ENCODE measurements around the gene MYO7A.

- TF ChIP-seq CREB1 (CRISPR knock-in tag; IDR thresholded peaks at IDR 0.05) (no peak), MAX (CRISPR knock-in tag; IDR thresholded peaks at IDR 0.05) (no peak)
- TF ChIP-seq, protein P1, sequence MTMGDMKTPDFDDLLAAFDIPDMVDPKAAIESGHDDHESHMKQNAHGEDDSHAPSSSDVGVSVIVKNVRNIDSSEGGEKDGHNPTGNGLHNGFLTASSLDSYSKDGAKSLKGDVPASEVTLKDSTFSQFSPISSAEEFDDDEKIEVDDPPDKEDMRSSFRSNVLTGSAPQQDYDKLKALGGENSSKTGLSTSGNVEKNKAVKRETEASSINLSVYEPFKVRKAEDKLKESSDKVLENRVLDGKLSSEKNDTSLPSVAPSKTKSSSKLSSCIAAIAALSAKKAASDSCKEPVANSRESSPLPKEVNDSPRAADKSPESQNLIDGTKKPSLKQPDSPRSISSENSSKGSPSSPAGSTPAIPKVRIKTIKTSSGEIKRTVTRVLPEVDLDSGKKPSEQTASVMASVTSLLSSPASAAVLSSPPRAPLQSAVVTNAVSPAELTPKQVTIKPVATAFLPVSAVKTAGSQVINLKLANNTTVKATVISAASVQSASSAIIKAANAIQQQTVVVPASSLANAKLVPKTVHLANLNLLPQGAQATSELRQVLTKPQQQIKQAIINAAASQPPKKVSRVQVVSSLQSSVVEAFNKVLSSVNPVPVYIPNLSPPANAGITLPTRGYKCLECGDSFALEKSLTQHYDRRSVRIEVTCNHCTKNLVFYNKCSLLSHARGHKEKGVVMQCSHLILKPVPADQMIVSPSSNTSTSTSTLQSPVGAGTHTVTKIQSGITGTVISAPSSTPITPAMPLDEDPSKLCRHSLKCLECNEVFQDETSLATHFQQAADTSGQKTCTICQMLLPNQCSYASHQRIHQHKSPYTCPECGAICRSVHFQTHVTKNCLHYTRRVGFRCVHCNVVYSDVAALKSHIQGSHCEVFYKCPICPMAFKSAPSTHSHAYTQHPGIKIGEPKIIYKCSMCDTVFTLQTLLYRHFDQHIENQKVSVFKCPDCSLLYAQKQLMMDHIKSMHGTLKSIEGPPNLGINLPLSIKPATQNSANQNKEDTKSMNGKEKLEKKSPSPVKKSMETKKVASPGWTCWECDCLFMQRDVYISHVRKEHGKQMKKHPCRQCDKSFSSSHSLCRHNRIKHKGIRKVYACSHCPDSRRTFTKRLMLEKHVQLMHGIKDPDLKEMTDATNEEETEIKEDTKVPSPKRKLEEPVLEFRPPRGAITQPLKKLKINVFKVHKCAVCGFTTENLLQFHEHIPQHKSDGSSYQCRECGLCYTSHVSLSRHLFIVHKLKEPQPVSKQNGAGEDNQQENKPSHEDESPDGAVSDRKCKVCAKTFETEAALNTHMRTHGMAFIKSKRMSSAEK (CRISPR knock-in tag; IDR thresholded peaks at IDR 0.05; ENCODE audit: borderline replicate concordance) = no peak
- TF ChIP-seq, protein P2, sequence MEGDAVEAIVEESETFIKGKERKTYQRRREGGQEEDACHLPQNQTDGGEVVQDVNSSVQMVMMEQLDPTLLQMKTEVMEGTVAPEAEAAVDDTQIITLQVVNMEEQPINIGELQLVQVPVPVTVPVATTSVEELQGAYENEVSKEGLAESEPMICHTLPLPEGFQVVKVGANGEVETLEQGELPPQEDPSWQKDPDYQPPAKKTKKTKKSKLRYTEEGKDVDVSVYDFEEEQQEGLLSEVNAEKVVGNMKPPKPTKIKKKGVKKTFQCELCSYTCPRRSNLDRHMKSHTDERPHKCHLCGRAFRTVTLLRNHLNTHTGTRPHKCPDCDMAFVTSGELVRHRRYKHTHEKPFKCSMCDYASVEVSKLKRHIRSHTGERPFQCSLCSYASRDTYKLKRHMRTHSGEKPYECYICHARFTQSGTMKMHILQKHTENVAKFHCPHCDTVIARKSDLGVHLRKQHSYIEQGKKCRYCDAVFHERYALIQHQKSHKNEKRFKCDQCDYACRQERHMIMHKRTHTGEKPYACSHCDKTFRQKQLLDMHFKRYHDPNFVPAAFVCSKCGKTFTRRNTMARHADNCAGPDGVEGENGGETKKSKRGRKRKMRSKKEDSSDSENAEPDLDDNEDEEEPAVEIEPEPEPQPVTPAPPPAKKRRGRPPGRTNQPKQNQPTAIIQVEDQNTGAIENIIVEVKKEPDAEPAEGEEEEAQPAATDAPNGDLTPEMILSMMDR (IDR thresholded peaks at IDR 0.05) = no peak
- TF ChIP-seq, protein P3, sequence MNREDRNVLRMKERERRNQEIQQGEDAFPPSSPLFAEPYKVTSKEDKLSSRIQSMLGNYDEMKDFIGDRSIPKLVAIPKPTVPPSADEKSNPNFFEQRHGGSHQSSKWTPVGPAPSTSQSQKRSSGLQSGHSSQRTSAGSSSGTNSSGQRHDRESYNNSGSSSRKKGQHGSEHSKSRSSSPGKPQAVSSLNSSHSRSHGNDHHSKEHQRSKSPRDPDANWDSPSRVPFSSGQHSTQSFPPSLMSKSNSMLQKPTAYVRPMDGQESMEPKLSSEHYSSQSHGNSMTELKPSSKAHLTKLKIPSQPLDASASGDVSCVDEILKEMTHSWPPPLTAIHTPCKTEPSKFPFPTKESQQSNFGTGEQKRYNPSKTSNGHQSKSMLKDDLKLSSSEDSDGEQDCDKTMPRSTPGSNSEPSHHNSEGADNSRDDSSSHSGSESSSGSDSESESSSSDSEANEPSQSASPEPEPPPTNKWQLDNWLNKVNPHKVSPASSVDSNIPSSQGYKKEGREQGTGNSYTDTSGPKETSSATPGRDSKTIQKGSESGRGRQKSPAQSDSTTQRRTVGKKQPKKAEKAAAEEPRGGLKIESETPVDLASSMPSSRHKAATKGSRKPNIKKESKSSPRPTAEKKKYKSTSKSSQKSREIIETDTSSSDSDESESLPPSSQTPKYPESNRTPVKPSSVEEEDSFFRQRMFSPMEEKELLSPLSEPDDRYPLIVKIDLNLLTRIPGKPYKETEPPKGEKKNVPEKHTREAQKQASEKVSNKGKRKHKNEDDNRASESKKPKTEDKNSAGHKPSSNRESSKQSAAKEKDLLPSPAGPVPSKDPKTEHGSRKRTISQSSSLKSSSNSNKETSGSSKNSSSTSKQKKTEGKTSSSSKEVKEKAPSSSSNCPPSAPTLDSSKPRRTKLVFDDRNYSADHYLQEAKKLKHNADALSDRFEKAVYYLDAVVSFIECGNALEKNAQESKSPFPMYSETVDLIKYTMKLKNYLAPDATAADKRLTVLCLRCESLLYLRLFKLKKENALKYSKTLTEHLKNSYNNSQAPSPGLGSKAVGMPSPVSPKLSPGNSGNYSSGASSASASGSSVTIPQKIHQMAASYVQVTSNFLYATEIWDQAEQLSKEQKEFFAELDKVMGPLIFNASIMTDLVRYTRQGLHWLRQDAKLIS (CRISPR knock-in tag; IDR thresholded peaks at IDR 0.05; ENCODE audit: borderline replicate concordance) = no peak
Measured at GRCh38 chr11:77108436-77108835, 19.6 kb upstream of the MYO7A start.
